HuH-7.5 (cell line): ENCODE measurements around the gene PRKAA2.

Source experiments
- DNase-seq: peaks from one replicate; pipeline ENCODE4 v3.0.0; 2011; ENCODE audit warnings: low spot score

Gene PRKAA2

GRCh38 chr1:56654126-56654923, 9.2 kb downstream of the PRKAA2 start:
- DNase-seq: no peak

GRCh38 chr1:56655991-56656613, 11.0 kb downstream of the PRKAA2 start:
- no peak for DNase-seq

GRCh38 chr1:56658254-56658653, 13.1 kb downstream of the PRKAA2 start:
- DNase-seq: no peak

- no peak for DNase-seq
Observed at GRCh38 chr1:56660293-56660692, 15.2 kb downstream of the PRKAA2 start.

- DNase-seq: no peak
Observed at GRCh38 chr1:56663846-56664245, 18.7 kb downstream of the PRKAA2 start.

GRCh38 chr1:56665384-56665783, 20.3 kb downstream of the PRKAA2 start:
- no peak for DNase-seq

GRCh38 chr1:56666112-56666608, 21.0 kb downstream of the PRKAA2 start:
- no peak for DNase-seq

GRCh38 chr1:56670350-56670749, 25.2 kb downstream of the PRKAA2 start:
- no peak for DNase-seq

- DNase-seq: no peak
Observed at GRCh38 chr1:56671085-56671484, 26.0 kb downstream of the PRKAA2 start.

- DNase-seq: no peak
Observed at GRCh38 chr1:56671542-56671941, 26.4 kb downstream of the PRKAA2 start.

GRCh38 chr1:56672579-56672978, 27.5 kb downstream of the PRKAA2 start:
- no peak for DNase-seq

- no peak for DNase-seq
Observed at GRCh38 chr1:56675763-56676162, 30.6 kb downstream of the PRKAA2 start.

GRCh38 chr1:56676571-56677035, 31.5 kb downstream of the PRKAA2 start:
- DNase-seq: no peak

- no peak for DNase-seq
Observed at GRCh38 chr1:56683569-56683968, 38.5 kb downstream of the PRKAA2 start.

- no peak for DNase-seq
Observed at GRCh38 chr1:56686169-56686568, 41.1 kb downstream of the PRKAA2 start.

GRCh38 chr1:56688522-56689026, 43.5 kb downstream of the PRKAA2 start:
- DNase-seq: peak; percentile 8

GRCh38 chr1:56696663-56697062, 51.5 kb downstream of the PRKAA2 start:
- no peak for DNase-seq

- no peak for DNase-seq
Observed at GRCh38 chr1:56703747-56704146, 58.6 kb downstream of the PRKAA2 start.

- no peak for DNase-seq
Observed at GRCh38 chr1:56707379-56707778, 62.3 kb downstream of the PRKAA2 start.

- peak; percentile 10 for DNase-seq
Observed at GRCh38 chr1:56709269-56709880, 64.3 kb downstream of the PRKAA2 start.

GRCh38 chr1:56709995-56710394, 64.9 kb downstream of the PRKAA2 start:
- no peak for DNase-seq

- no peak for DNase-seq
Observed at GRCh38 chr1:56710646-56711045, 65.5 kb downstream of the PRKAA2 start.

- no peak for DNase-seq
Observed at GRCh38 chr1:56712150-56712549, 67.0 kb downstream of the PRKAA2 start.
